Trophoblast cell (in vitro differentiated cells and primary cell): ENCODE measurements around the gene PLEKHA7.

Source experiments
- DNase-seq, 2 donors: peaks; one replicate each; pipeline ENCODE4 v3.0.0-alpha.2; 2016
- H2AFZ ChIP-seq: 2 replicates; pipeline ENCODE4 v1.6.1; 2013; ENCODE audit warnings: low read length, moderate library complexity, mild to moderate bottlenecking; ENCODE audit not compliant: insufficient read depth, poor library complexity
- H2AK5ac ChIP-seq: 2 replicates; pipeline ENCODE4 v1.6.1; 2013; ENCODE audit warnings: mild to moderate bottlenecking, low read length
- H2BK120ac ChIP-seq: 2 replicates; pipeline ENCODE4 v1.6.1; 2013; ENCODE audit warnings: low read length, mild to moderate bottlenecking, moderate library complexity; ENCODE audit not compliant: insufficient read depth, poor library complexity
- H2BK12ac ChIP-seq: 2 replicates; pipeline ENCODE4 v1.6.1; 2013; ENCODE audit warnings: mild to moderate bottlenecking, low read length, moderate library complexity
- H2BK5ac ChIP-seq: 2 replicates; pipeline ENCODE4 v1.6.1; 2013; ENCODE audit warnings: low read length, low read depth, moderate library complexity, mild to moderate bottlenecking; ENCODE audit not compliant: poor library complexity
- H3K14ac ChIP-seq: 2 replicates; pipeline ENCODE4 v1.6.1; 2013; ENCODE audit warnings: mild to moderate bottlenecking, low read length
- H3K18ac ChIP-seq: 2 replicates; pipeline ENCODE4 v1.6.1; 2013; ENCODE audit warnings: mild to moderate bottlenecking, low read length
- H3K23ac ChIP-seq: 2 replicates; pipeline ENCODE4 v1.6.1; 2013; ENCODE audit warnings: low read length
- H3K27ac ChIP-seq: 2 replicates; pipeline ENCODE4 v1.5.1; 2013; ENCODE audit warnings: low read depth, mild to moderate bottlenecking, inconsistent platforms, low read length, moderate library complexity
- H3K27me3 ChIP-seq: 2 replicates; pipeline ENCODE4 v1.6.1; 2013; ENCODE audit warnings: inconsistent platforms, mild to moderate bottlenecking, low read length, moderate library complexity; ENCODE audit not compliant: insufficient read depth
- H3K36me3 ChIP-seq, 2 experiments: 1 replicate in 1 of 2; 2 replicates in 1 of 2; pipeline ENCODE4 v1.6.1; 2013; ENCODE audit warnings: low read length in 2 of 2, mild to moderate bottlenecking in 2 of 2, moderate library complexity in 1 of 2; ENCODE audit not compliant: insufficient read depth in 2 of 2, control insufficient read depth in 1 of 2
- H3K4ac ChIP-seq: 2 replicates; pipeline ENCODE4 v1.6.1; 2013; ENCODE audit warnings: low read depth, mild to moderate bottlenecking, low read length, moderate library complexity
- H3K4me1 ChIP-seq, 2 experiments: 1 replicate in 1 of 2; 2 replicates in 1 of 2; pipeline ENCODE4 v1.6.1; 2013; ENCODE audit warnings: low read length in 2 of 2, mild to moderate bottlenecking in 2 of 2, moderate library complexity in 1 of 2; ENCODE audit not compliant: insufficient read depth in 2 of 2, control insufficient read depth in 1 of 2
- H3K4me2 ChIP-seq: 2 replicates; pipeline ENCODE4 v1.6.1; 2013; ENCODE audit warnings: inconsistent platforms, mild to moderate bottlenecking, low read length, moderate library complexity
- H3K4me3 ChIP-seq: 2 replicates; pipeline ENCODE4 v1.5.1; 2013; ENCODE audit warnings: mild to moderate bottlenecking, low read depth, low read length, inconsistent platforms
- H3K79me1 ChIP-seq: one replicate; pipeline ENCODE4 v1.6.1; 2013; ENCODE audit warnings: low read length
- H3K79me2 ChIP-seq: 2 replicates; pipeline ENCODE4 v1.6.1; 2013; ENCODE audit warnings: low read length, mild to moderate bottlenecking; ENCODE audit not compliant: control insufficient read depth, insufficient read depth, poor library complexity
- H3K9ac ChIP-seq: 2 replicates; pipeline ENCODE4 v1.6.1; 2013; ENCODE audit warnings: mild to moderate bottlenecking, low read length
- H3K9me3 ChIP-seq: 2 replicates; pipeline ENCODE4 v1.6.1; 2013; ENCODE audit warnings: low read depth, mild to moderate bottlenecking, control low read depth, inconsistent platforms, low read length; ENCODE audit not compliant: insufficient read depth
- H4K12ac ChIP-seq: 2 replicates; pipeline ENCODE4 v1.6.1; 2013; ENCODE audit warnings: low read depth, mild to moderate bottlenecking, low read length, moderate library complexity
- H4K8ac ChIP-seq: 2 replicates; pipeline ENCODE4 v1.6.1; 2013; ENCODE audit warnings: low read depth, mild to moderate bottlenecking, low read length, moderate library complexity
- H4K91ac ChIP-seq: one replicate; pipeline ENCODE4 v1.6.1; 2013; ENCODE audit warnings: low read depth, mild to moderate bottlenecking, low read length, moderate library complexity
- WGBS: extraction: QIAGEN DNeasy Blood & Tissue Kit; methylation state at CpG from one replicate; pipeline ENCODE4 v1.1.7; 2013; ENCODE audit warnings: missing lambda C conversion rate; ENCODE audit not compliant: insufficient read length, insufficient coverage; ENCODE audit errors: extremely low coverage; 5-methylcytosine and 5-hydroxymethylcytosine counted together

PLEKHA7 gene

DNA sequence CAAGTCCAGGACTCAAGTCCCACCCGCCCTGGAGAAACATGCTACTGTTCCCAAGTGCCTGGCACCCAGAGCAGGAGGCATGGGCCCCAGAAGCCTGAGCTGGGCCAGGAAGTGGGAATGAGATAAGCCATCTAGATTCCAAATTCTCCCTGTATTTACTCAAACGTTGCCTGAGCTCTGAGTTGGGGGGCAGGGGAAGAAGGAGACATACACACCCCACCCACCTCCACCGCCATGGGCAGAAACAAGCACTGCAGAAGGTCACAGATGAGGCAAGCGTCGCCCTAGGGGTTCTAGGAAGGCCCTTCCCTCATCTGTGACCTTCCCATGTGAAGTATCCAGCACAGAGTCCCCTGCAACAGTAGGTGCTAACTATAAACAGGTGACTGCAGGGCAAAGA, 54.0 kb downstream of the PLEKHA7 start:
- H4K8ac ChIP-seq = no peak overlapping the region
- H3K9ac ChIP-seq = no peak overlapping the region
- no peak overlapping the region for H2AK5ac ChIP-seq
- no peaks in the 10 kb centered on the region for H3K9me3 ChIP-seq
- H3K79me1 ChIP-seq = no peaks in the 10 kb centered on the region
- H2BK12ac ChIP-seq = no peak overlapping the region
- no CpG with 5 or more reads among the region's 5 CpGs for WGBS
- H3K4me2 ChIP-seq = no peak overlapping the region
- DNase-seq = no peak
- H3K27me3 ChIP-seq = no peaks in the 10 kb centered on the region
- no peak overlapping the region for H3K4me3 ChIP-seq
- no peak overlapping the region for H3K4ac ChIP-seq
- H2BK120ac ChIP-seq = no peak overlapping the region
- no peak overlapping the region for H3K27ac ChIP-seq
- H3K14ac ChIP-seq = no peak overlapping the region
- no peak overlapping the region for H3K18ac ChIP-seq
- H2BK5ac ChIP-seq = no peak overlapping the region
- H3K23ac ChIP-seq = no peak overlapping the region
- H3K4me1 ChIP-seq = peaks cover 12 to 18% of the 10 kb centered on the region in 2 experiments
- no peak overlapping the region for H4K12ac ChIP-seq
- no peaks in the 10 kb centered on the region for H3K79me2 ChIP-seq
- H4K91ac ChIP-seq = no peak overlapping the region
- no peak overlapping the region for H2AFZ ChIP-seq
- no peaks in the 10 kb centered on the region for H3K36me3 ChIP-seq

DNA sequence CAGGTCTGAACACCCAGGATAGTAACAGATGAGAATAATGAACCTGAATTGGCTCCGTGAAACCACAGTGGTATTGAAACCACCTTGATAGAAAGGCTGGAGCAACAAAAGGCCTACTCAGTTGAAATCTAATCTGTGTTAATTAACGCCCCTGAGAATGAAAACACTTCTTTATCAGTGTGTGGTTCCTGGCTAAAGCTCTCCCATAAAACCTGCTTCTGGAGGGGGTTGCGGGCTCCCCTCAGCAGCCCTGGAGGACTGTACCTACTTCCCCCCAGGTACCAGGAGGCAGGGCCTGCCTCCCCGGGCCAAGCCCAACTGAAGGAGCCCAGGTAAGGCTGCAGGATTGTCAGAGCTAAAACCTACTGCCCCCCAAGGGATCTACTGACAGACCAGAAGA, 54.6 kb downstream of the PLEKHA7 start:
- Histone ChIP-seq H4K12ac (no peak overlapping the region), H4K91ac (no peak overlapping the region), H2BK12ac (no peak overlapping the region), H3K4me1 (peaks cover 12 to 18% of the 10 kb centered on the region in 2 experiments), H3K4me2 (no peak overlapping the region), H3K27ac (no peak overlapping the region), H2BK5ac (no peak overlapping the region), H3K4me3 (no peak overlapping the region), H4K8ac (no peak overlapping the region), H3K18ac (no peak overlapping the region), H3K23ac (no peak overlapping the region), H3K79me1 (no peaks in the 10 kb centered on the region), H3K36me3 (no peaks in the 10 kb centered on the region), H2BK120ac (no peak overlapping the region), H2AK5ac (peak overlapping the region; percentile 19), H3K14ac (no peak overlapping the region), H3K79me2 (no peaks in the 10 kb centered on the region), H3K27me3 (no peaks in the 10 kb centered on the region), H3K4ac (no peak overlapping the region), H2AFZ (no peak overlapping the region), H3K9me3 (no peaks in the 10 kb centered on the region), H3K9ac (no peak overlapping the region)
- DNase-seq = no peak
- no CpG with 5 or more reads among the region's 4 CpGs for WGBS

DNA sequence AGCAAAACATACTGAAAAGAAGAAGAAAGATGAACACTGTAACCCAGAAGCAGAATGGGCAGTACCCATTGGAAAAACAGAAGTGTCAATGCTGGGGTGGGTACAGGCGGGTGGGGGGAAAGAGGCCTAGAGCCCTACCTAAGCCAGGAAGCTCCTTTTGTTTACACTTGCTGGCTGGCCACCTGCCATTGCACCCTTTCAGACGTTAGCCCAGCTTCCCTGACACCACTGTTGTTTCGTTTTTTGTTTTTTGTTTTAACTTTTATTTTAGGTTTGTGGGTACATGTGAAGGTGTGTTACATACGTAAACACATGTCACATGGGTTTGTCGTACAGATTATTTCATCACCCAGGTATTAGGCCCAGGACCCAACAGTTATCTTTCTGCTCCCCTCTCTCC, 55.4 kb downstream of the PLEKHA7 start:
- no peak overlapping the region for H2BK120ac ChIP-seq
- H4K8ac ChIP-seq = no peak overlapping the region
- no peaks in the 10 kb centered on the region for H3K27me3 ChIP-seq
- no peak overlapping the region for H3K4ac ChIP-seq
- peaks cover 12 to 18% of the 10 kb centered on the region in 2 experiments for H3K4me1 ChIP-seq
- H2BK5ac ChIP-seq = no peak overlapping the region
- H3K36me3 ChIP-seq = no peaks in the 10 kb centered on the region
- no peak overlapping the region for H3K4me3 ChIP-seq
- H4K91ac ChIP-seq = no peak overlapping the region
- no peak overlapping the region for H3K23ac ChIP-seq
- no peak for DNase-seq
- H2BK12ac ChIP-seq = no peak overlapping the region
- H3K14ac ChIP-seq = no peak overlapping the region
- H3K27ac ChIP-seq = no peak overlapping the region
- no peak overlapping the region for H3K18ac ChIP-seq
- H2AK5ac ChIP-seq = no peak overlapping the region
- H3K79me2 ChIP-seq = no peaks in the 10 kb centered on the region
- H3K9ac ChIP-seq = no peak overlapping the region
- no peak overlapping the region for H4K12ac ChIP-seq
- no peaks in the 10 kb centered on the region for H3K79me1 ChIP-seq
- no peak overlapping the region for H3K4me2 ChIP-seq
- no peaks in the 10 kb centered on the region for H3K9me3 ChIP-seq
- no peak overlapping the region for H2AFZ ChIP-seq
- WGBS = no CpG with 5 or more reads among the region's 5 CpGs

DNA sequence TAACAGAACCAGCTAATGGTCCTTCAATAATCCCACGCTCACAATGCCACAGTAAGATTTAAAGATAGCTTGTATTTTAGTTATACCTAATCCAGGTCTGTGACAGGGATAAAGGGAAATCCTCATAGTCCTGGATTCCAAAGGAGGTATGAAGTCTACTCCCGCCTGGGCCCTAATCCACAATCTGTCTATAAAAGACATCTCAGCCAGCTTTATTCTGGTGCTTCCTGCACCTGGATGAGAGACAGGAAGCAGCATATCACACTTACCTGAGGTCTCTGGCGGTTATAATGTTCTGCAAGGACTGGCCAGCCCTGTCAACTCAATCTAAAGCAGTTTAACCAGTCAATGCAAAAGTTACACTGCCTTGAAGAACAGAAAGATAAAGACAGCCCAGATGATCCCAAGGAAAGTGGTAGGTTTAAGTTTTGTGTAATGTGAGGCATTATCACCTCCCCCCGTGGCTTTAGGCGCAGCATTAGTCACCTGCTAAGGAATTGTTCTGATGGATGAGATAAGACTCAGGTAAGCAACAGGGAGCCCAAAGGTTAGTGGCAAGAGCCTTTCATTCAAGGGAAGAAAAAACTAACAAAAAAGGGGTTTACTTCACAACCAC, 57.6 kb downstream of the PLEKHA7 start:
- H2AFZ ChIP-seq = no peak overlapping the region
- H2BK5ac ChIP-seq = no peak overlapping the region
- H3K4me1 ChIP-seq = peaks cover 12 to 18% of the 10 kb centered on the region in 2 experiments
- no CpG with 5 or more reads among the region's 5 CpGs for WGBS
- H3K4me2 ChIP-seq = peak overlapping the region; percentile 16
- H4K8ac ChIP-seq = no peak overlapping the region
- H3K4ac ChIP-seq = no peak overlapping the region
- no peaks in the 10 kb centered on the region for H3K79me1 ChIP-seq
- no peaks in the 10 kb centered on the region for H3K79me2 ChIP-seq
- no peaks in the 10 kb centered on the region for H3K9me3 ChIP-seq
- H4K91ac ChIP-seq = no peak overlapping the region
- H4K12ac ChIP-seq = no peak overlapping the region
- no peak overlapping the region for H3K18ac ChIP-seq
- H3K36me3 ChIP-seq = no peaks in the 10 kb centered on the region
- no peak overlapping the region for H2BK120ac ChIP-seq
- H3K4me3 ChIP-seq = no peak overlapping the region
- H3K14ac ChIP-seq = peak overlapping the region; percentile 44
- H3K23ac ChIP-seq = no peak overlapping the region
- H3K27ac ChIP-seq = peak overlapping the region; percentile 42
- peak; percentile 80 to 89 for DNase-seq
- no peak overlapping the region for H3K9ac ChIP-seq
- H2AK5ac ChIP-seq = no peak overlapping the region
- no peaks in the 10 kb centered on the region for H3K27me3 ChIP-seq
- no peak overlapping the region for H2BK12ac ChIP-seq
